BLaER1 (cell line): ENCODE measurements around the gene HIBADH.

Experiments used
- H3K27ac ChIP-seq: shearing (Covaris generic); formaldehyde crosslinking; 2 replicates; pipeline ENCODE4 v1.8.1; 2022
- H3K27me3 ChIP-seq: shearing (Covaris generic); formaldehyde crosslinking; 2 replicates; pipeline ENCODE4 v1.8.1; 2022
- H3K36me3 ChIP-seq: shearing (Covaris generic); formaldehyde crosslinking; 2 replicates; pipeline ENCODE4 v1.8.1; 2022
- H3K4me1 ChIP-seq: shearing (Covaris generic); formaldehyde crosslinking; 2 replicates; pipeline ENCODE4 v1.8.1; 2022
- H3K4me2 ChIP-seq: shearing (Covaris generic); formaldehyde crosslinking; 2 replicates; pipeline ENCODE4 v1.8.1; 2022
- H3K4me3 ChIP-seq: shearing (Covaris generic); formaldehyde crosslinking; 2 replicates; pipeline ENCODE4 v1.8.1; 2022
- H3K9ac ChIP-seq: shearing (Covaris generic); formaldehyde crosslinking; 2 replicates; pipeline ENCODE4 v1.8.1; 2022
- H3K9me3 ChIP-seq: shearing (Covaris generic); formaldehyde crosslinking; 2 replicates; pipeline ENCODE4 v1.8.1; 2022
- H4K20me1 ChIP-seq: shearing (Covaris generic); formaldehyde crosslinking; 2 replicates; pipeline ENCODE4 v1.8.1; 2022
- Cebpa-rat ChIP-seq: shearing (Covaris generic); IDR thresholded peaks from 2 replicates; pipeline ENCODE4 v1.8.1; 2022

The HIBADH gene

GRCh38 chr7:27547401-27547800, 115.3 kb downstream of the HIBADH start:
- Histone ChIP-seq H3K9ac (no peak overlapping the region), H3K27me3 (no peaks in the 10 kb centered on the region), H3K36me3 (peaks cover 6% of the 10 kb centered on the region), H3K4me3 (no peak overlapping the region), H3K27ac (no peak overlapping the region), H4K20me1 (no peaks in the 10 kb centered on the region), H3K4me1 (no peaks in the 10 kb centered on the region), H3K4me2 (no peak overlapping the region), H3K9me3 (peaks cover 2% of the 10 kb centered on the region; the same call in 1 of the 2 replicates)
- TF ChIP-seq Cebpa-rat: no peak

GRCh38 chr7:27546610-27547009, 116.1 kb downstream of the HIBADH start:
- H3K4me1 ChIP-seq: no peaks in the 10 kb centered on the region
- TF ChIP-seq Cebpa-rat: no peak
- H4K20me1 ChIP-seq: no peaks in the 10 kb centered on the region
- no peak overlapping the region for H3K4me3 ChIP-seq
- no peaks in the 10 kb centered on the region for H3K27me3 ChIP-seq
- peaks cover 13% of the 10 kb centered on the region for H3K36me3 ChIP-seq
- H3K4me2 ChIP-seq: no peak overlapping the region
- H3K9me3 ChIP-seq: peaks cover 8% of the 10 kb centered on the region
- no peak overlapping the region for H3K9ac ChIP-seq
- no peak overlapping the region for H3K27ac ChIP-seq

- no peaks in the 10 kb centered on the region for H3K4me1 ChIP-seq
- peaks cover 20% of the 10 kb centered on the region for H3K36me3 ChIP-seq
- TF ChIP-seq Cebpa-rat: no peak
- no peak overlapping the region for H3K27ac ChIP-seq
- H3K4me2 ChIP-seq: no peak overlapping the region
- H3K27me3 ChIP-seq: no peaks in the 10 kb centered on the region
- H3K4me3 ChIP-seq: no peak overlapping the region
- H3K9ac ChIP-seq: no peak overlapping the region
- H3K9me3 ChIP-seq: peaks cover 4% of the 10 kb centered on the region
- H4K20me1 ChIP-seq: no peaks in the 10 kb centered on the region
Observed at GRCh38 chr7:27535795-27536194, 126.9 kb downstream of the HIBADH start.

GRCh38 chr7:27533652-27534081, 129.0 kb downstream of the HIBADH start:
- no peak for TF ChIP-seq Cebpa-rat
- Histone ChIP-seq H3K9me3 (peaks cover 12% of the 10 kb centered on the region), H3K4me3 (no peak overlapping the region), H4K20me1 (no peaks in the 10 kb centered on the region), H3K4me1 (no peaks in the 10 kb centered on the region), H3K27ac (no peak overlapping the region), H3K4me2 (no peak overlapping the region), H3K9ac (no peak overlapping the region), H3K27me3 (no peaks in the 10 kb centered on the region), H3K36me3 (peaks cover 23% of the 10 kb centered on the region)

GRCh38 chr7:27532314-27532713, 130.4 kb downstream of the HIBADH start:
- Histone ChIP-seq H3K27ac (no peak overlapping the region), H3K4me3 (no peak overlapping the region), H3K36me3 (peaks cover 31% of the 10 kb centered on the region), H4K20me1 (no peaks in the 10 kb centered on the region), H3K4me1 (no peaks in the 10 kb centered on the region), H3K27me3 (no peaks in the 10 kb centered on the region), H3K9ac (no peak overlapping the region), H3K4me2 (no peak overlapping the region), H3K9me3 (peaks cover 16% of the 10 kb centered on the region)
- TF ChIP-seq Cebpa-rat: no peak

GRCh38 chr7:27527348-27527714, 135.4 kb downstream of the HIBADH start:
- peaks cover 41% of the 10 kb centered on the region for H3K36me3 ChIP-seq
- H3K4me1 ChIP-seq: no peaks in the 10 kb centered on the region
- no peak overlapping the region for H3K9ac ChIP-seq
- H3K27ac ChIP-seq: no peak overlapping the region
- no peaks in the 10 kb centered on the region for H3K27me3 ChIP-seq
- H3K4me2 ChIP-seq: no peak overlapping the region
- TF ChIP-seq Cebpa-rat: no peak
- H4K20me1 ChIP-seq: no peaks in the 10 kb centered on the region
- H3K4me3 ChIP-seq: no peak overlapping the region
- peaks cover 16% of the 10 kb centered on the region for H3K9me3 ChIP-seq

- Histone ChIP-seq H3K4me1 (no peaks in the 10 kb centered on the region), H3K9ac (no peak overlapping the region)
- no peak for TF ChIP-seq Cebpa-rat
Observed at GRCh38 chr7:27526611-27527347, 135.9 kb downstream of the HIBADH start.

GRCh38 chr7:27526131-27526530, 136.6 kb downstream of the HIBADH start:
- no peak overlapping the region for H3K9ac ChIP-seq
- no peaks in the 10 kb centered on the region for H3K27me3 ChIP-seq
- no peaks in the 10 kb centered on the region for H3K4me1 ChIP-seq

More at GRCh38 chr7:27526611-27527347, 135.9 kb downstream of the HIBADH start:
- no peak overlapping the region for H3K4me2 ChIP-seq
- no peaks in the 10 kb centered on the region for H3K27me3 ChIP-seq
- H3K9me3 ChIP-seq: peaks cover 16% of the 10 kb centered on the region
- peaks cover 41% of the 10 kb centered on the region for H3K36me3 ChIP-seq
- H3K4me3 ChIP-seq: no peak overlapping the region
- H4K20me1 ChIP-seq: no peaks in the 10 kb centered on the region
- no peak overlapping the region for H3K27ac ChIP-seq

GRCh38 chr7:27523321-27523720, 139.4 kb downstream of the HIBADH start:
- H4K20me1 ChIP-seq: no peaks in the 10 kb centered on the region
- no peak overlapping the region for H3K4me3 ChIP-seq
- H3K27me3 ChIP-seq: no peaks in the 10 kb centered on the region
- H3K4me2 ChIP-seq: no peak overlapping the region
- no peaks in the 10 kb centered on the region for H3K4me1 ChIP-seq
- H3K27ac ChIP-seq: no peak overlapping the region
- H3K36me3 ChIP-seq: peaks cover 14% of the 10 kb centered on the region
- no peak overlapping the region for H3K9ac ChIP-seq
- TF ChIP-seq Cebpa-rat: no peak
- H3K9me3 ChIP-seq: peaks cover under 1% of the 10 kb centered on the region; the same call in 1 of the 2 replicates

More at GRCh38 chr7:27526131-27526530, 136.6 kb downstream of the HIBADH start:
- H3K4me3 ChIP-seq: no peak overlapping the region
- peaks cover 40% of the 10 kb centered on the region for H3K36me3 ChIP-seq
- peaks cover 16% of the 10 kb centered on the region for H3K9me3 ChIP-seq
- H3K4me2 ChIP-seq: no peak overlapping the region
- H3K27ac ChIP-seq: no peak overlapping the region
- TF ChIP-seq Cebpa-rat: no peak
- no peaks in the 10 kb centered on the region for H4K20me1 ChIP-seq

GRCh38 chr7:27522566-27522965, 140.1 kb downstream of the HIBADH start:
- H3K27me3 ChIP-seq: no peaks in the 10 kb centered on the region
- no peak overlapping the region for H3K4me2 ChIP-seq
- no peak overlapping the region for H3K9ac ChIP-seq
- no peak overlapping the region for H3K4me3 ChIP-seq
- H3K9me3 ChIP-seq: no peaks in the 10 kb centered on the region
- no peak overlapping the region for H3K27ac ChIP-seq
- no peaks in the 10 kb centered on the region for H3K4me1 ChIP-seq
- H3K36me3 ChIP-seq: peaks cover 9% of the 10 kb centered on the region
- no peak for TF ChIP-seq Cebpa-rat
- H4K20me1 ChIP-seq: no peaks in the 10 kb centered on the region
